GM19025 (cell line): Measurements from ENCODE around the gene PIGU.
"Not testable (repeated sequence)": the region's sequence is repeated elsewhere in the genome, so short reads cannot be mapped to it uniquely, and the experiment has no call there.

ENCODE experiments used
- ATAC-seq: cut with Tn5 transposase; IDR thresholded peaks from one replicate; pipeline ENCODE4 v1.9.1; 2021; ENCODE audit warnings: mild to moderate bottlenecking, low read depth, moderate library complexity; ENCODE audit not compliant: unreplicated experiment

The PIGU gene

DNA sequence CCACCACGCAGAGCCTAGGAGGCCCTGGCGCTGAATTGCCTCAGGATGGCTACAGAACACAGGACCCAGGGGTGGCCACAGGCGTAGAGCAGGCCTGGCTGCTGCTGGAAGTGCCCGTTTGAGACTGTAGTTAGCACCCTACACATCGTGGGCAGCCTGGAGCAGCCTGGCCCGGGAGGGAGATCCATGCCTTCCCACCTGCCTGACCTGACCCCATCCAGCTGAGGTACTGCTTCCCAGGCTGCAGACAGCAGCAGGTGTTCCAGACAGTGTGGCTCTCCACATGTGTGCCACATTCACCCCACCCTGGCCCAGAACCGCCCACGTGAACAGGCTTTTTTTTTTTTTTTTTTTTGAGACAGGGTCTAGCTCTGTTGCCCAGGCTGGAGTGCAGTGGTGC, 139.2 kb downstream of the PIGU start:
- no peak for ATAC-seq

- ATAC-seq: no peak
These were observed 140.0 kb downstream of the PIGU start for GRCh38 chr20:34536798-34537394.

DNA sequence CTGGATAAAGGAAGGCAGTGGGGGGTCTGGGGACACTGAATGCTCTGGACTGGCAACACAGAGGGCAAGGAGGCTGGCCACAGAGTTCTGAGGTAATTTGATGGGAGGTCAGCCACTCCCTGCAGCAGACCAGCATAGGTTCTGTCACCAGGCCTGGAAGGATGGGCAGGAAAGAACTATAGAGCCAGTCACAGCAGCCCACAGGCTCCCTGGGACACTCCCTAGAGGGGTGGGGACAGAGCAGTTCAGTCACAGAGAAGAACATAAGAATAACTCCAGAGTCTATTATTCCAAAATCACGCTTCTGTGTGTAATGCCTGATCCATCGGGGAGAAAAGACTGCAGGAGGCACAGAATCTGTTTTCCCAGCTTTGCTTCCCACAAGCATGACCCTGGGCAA, 141.0 kb downstream of the PIGU start:
- no peak for ATAC-seq

DNA sequence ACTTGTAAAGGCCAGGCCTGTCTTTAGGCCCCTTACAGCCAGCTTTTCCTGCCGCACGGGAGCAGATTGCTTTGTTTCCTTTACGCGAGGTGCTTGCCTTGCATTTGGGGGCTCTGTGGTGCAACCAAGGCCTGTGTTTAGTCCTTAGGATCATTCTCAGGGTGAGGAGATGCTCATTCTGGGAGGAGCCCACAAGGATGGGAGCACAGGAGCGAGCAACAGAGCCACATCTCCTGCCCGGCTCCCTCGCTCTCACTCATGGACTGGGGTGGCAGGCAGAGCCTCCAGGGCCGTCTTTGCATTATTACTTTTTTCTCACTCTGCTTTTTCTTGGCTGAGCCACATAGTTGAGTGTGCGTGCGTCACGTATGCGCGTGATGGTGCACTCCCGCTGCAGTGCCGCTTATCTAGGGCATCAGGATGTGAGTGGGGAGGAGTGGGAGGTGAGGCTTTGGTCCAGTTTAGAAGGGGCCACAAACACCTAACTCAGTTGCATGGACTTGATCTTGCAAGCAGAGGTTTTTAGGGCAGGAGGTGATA, 141.5 kb downstream of the PIGU start:
- ATAC-seq: no peak

DNA sequence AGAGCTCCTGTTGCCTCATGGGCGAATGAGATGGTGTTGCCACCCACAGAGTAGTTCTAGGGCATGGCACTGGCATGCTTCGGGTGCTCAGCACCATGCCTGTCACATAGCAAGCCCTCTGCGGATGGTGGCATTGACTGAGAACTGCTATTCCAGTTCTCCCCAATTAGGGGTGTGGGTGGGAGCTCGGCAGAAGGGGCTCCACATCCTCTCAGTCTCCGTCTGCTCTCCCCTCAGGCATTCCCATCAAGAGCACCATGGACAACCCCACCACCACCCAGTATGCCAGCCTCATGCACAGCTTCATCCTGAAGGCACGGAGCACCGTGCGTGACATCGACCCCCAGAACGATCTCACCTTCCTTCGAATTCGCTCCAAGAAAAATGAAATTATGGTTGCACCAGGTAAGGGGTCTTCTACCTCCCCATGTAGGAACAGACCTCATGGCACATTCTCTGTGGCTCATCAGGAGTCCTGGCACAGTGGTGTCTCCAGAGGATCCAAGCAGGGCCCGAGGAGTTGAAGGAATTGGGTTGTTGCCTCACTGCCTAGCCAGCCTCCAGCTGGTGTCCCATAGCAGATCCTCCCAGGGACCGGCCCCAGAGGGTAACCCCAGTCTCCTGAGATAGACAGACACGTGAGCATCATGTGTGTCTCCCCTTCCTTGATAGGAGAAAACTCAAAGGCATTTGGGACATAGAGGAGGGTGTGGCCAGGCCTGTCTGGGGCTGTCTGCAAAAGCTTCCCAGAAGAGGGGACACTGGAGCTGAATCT, 142.3 kb downstream of the PIGU start:
- no peak for ATAC-seq

- no peak for ATAC-seq
These were observed 144.1 kb downstream of the PIGU start for GRCh38 chr20:34532756-34533155.

GRCh38 chr20:34532320-34532719, 144.6 kb downstream of the PIGU start:
- ATAC-seq: no peak

GRCh38 chr20:34531608-34532265, 145.2 kb downstream of the PIGU start:
- ATAC-seq: no peak

- no peak for ATAC-seq
These were observed 146.6 kb downstream of the PIGU start for GRCh38 chr20:34530342-34530741.

- ATAC-seq: no peak
These were observed 147.2 kb downstream of the PIGU start for GRCh38 chr20:34529742-34530141.

- no peak for ATAC-seq
These were observed 148.0 kb downstream of the PIGU start for GRCh38 chr20:34528921-34529297.

GRCh38 chr20:34527016-34527415, 149.9 kb downstream of the PIGU start:
- no peak for ATAC-seq

GRCh38 chr20:34526466-34526865, 150.4 kb downstream of the PIGU start:
- no peak for ATAC-seq

DNA sequence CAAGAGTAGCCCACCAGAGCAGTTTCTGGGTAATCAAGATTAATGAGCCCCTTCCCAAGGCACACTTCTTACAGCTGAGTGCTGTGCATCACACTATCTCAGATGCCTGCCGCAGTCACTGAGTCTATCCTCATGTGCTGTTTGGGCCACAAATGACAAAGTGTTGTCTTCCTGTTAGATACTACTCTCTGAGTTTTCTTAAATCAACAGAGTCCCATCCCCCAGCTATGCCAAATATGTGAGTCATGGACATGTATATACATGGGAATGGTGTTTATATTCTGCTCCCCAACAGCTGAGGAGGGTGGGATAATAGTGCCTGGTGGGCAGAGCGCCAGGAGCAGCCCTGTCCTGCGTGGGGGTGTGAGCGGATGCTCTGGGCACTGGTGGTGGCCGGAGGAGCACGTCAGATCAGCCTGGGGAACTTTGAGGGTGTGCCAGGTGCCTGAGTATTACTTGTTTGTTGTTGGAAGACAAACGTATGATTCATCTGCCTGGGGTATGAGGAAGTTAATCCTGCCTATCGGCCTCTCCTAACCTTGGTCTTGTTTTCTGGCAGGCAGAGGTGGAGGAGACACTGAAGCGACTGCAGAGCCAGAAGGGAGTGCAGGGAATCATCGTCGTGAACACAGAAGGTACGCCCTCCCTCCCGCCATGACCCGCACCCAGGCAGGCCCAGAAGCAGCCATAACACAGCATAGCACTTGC, 151.0 kb downstream of the PIGU start:
- ATAC-seq: no peak

DNA sequence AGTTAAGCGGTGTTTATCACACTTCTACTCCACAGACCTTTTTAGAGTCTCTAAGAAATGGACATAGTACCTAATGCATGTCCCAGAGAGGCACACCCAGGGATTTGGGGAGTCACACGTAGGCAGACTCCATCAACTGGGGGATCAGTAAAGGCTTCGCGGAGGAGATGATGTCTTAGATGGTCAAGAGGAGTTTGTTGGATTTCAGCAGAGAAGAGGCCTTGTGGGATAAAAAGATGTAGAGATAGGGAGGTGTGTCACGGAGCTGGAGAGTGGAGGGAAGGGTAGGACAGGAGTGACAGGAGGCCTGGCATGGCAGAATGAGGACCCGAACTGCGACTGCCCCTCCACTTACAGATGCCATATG, 151.6 kb downstream of the PIGU start:
- no peak for ATAC-seq

DNA sequence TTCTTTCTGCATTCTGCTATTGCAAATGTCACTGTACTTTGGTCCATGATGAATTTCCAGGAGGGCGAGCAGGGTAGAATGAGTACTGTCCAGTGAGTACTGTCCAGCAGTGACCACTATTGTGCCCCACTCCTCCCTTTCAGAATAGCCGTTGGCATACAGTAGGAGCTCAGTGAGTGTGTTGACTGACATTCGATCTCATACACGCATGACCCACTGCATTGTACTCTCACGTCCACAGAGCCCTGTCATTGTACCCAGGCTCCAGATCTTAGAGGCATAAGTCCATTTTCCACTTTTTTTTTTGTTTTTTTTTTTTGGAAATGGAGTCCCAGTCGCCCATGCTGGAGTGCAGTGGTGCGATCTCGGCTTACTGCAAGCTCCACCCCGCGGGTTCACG, 152.5 kb downstream of the PIGU start:
- no peak for ATAC-seq

- ATAC-seq: no peak
These were observed 153.7 kb downstream of the PIGU start for GRCh38 chr20:34522969-34523871.

- ATAC-seq: not testable (repeated sequence)
These were observed 157.1 kb downstream of the PIGU start for GRCh38 chr20:34519841-34520240.

- not testable (repeated sequence) for ATAC-seq
These were observed 158.0 kb downstream of the PIGU start for GRCh38 chr20:34518863-34519262.

GRCh38 chr20:34517114-34517505, 159.8 kb downstream of the PIGU start:
- no peak for ATAC-seq
